ENCODE measurements around the gene KCNJ10.

KCNJ10 gene

GRCh38 chr1:160077486-160077885 is 7.5 kb upstream of the KCNJ10 start:
- no peaks in the 10 kb centered on the region for H3K9me3 ChIP-seq (ENCODE audit: control insufficient read depth, insufficient read depth, low read depth, low read length)
- no peak for TF ChIP-seq ZNF350 (tag by site-specific recombination; IDR thresholded peaks at IDR 0.05)
- TF ChIP-seq ELK4 (IDR thresholded peaks at IDR 0.05; ENCODE audit: borderline replicate concordance, low read depth, low read length) = no peak
- no peaks in the 10 kb centered on the region for H3K4me1 ChIP-seq (ENCODE audit: control insufficient read depth, insufficient read depth, low read length)
- CTCF ChIA-PET = interaction anchor here (0.5 to 16.5 kb wide), 18 partner anchors 7 to 1769 kb away, joined by 3 to 541 read pairs (median 6); partner anchors contain the start of genes FCRL6, IGSF8, KCNJ10 and PIGM
- POLR2A ChIA-PET = interaction anchor here (0.6 kb wide), 1 partner anchor 142 kb away, joined by 5 read pairs; no protein-coding TSS in a partner anchor
- H3K4me3 ChIP-seq (ENCODE audit: low read depth, low read length) = no peak overlapping the region
- no peaks in the 10 kb centered on the region for H3K36me3 ChIP-seq (ENCODE audit: control insufficient read depth in 2 of 2, insufficient read depth in 1 of 2, low read length in 2 of 2)
- no peak overlapping the region for H3K27ac ChIP-seq (ENCODE audit: extremely low read depth, low read depth, low read length)

- H3K27ac ChIP-seq (ENCODE audit: extremely low read depth, low read depth, low read length) = no peak overlapping the region
- ChIA-PET CTCF (interaction anchor here (0.8 to 16.5 kb wide), 6 partner anchors 11 to 126 kb away, joined by 3 to 541 read pairs (median 29); no protein-coding TSS in a partner anchor), POLR2A (interaction anchor here (0.5 kb wide), 1 partner anchor 332 kb away, joined by 6 read pairs; no protein-coding TSS in a partner anchor)
- H3K9me3 ChIP-seq (ENCODE audit: control insufficient read depth, insufficient read depth, low read depth, low read length) = no peaks in the 10 kb centered on the region
- H3K4me3 ChIP-seq (ENCODE audit: low read depth, low read length) = no peak overlapping the region
- H3K4me1 ChIP-seq (ENCODE audit: control insufficient read depth, insufficient read depth, low read length) = no peaks in the 10 kb centered on the region
- H3K36me3 ChIP-seq (ENCODE audit: control insufficient read depth in 2 of 2, insufficient read depth in 1 of 2, low read length in 2 of 2) = no peaks in the 10 kb centered on the region
- no peak for TF ChIP-seq KLF9 (tag by site-specific recombination; IDR thresholded peaks at IDR 0.05; ENCODE audit: low read depth)
- no peak for TF ChIP-seq TRIM28 (IDR thresholded peaks at IDR 0.05; ENCODE audit: borderline replicate concordance, low read length)
- TF ChIP-seq ZNF138 (tag by site-specific recombination; IDR thresholded peaks at IDR 0.05; ENCODE audit: borderline replicate concordance) = no peak
- no peak for TF ChIP-seq ZNF335 (tag by site-specific recombination; conservative IDR thresholded peaks at IDR 0.05)
- TF ChIP-seq, protein P1, sequence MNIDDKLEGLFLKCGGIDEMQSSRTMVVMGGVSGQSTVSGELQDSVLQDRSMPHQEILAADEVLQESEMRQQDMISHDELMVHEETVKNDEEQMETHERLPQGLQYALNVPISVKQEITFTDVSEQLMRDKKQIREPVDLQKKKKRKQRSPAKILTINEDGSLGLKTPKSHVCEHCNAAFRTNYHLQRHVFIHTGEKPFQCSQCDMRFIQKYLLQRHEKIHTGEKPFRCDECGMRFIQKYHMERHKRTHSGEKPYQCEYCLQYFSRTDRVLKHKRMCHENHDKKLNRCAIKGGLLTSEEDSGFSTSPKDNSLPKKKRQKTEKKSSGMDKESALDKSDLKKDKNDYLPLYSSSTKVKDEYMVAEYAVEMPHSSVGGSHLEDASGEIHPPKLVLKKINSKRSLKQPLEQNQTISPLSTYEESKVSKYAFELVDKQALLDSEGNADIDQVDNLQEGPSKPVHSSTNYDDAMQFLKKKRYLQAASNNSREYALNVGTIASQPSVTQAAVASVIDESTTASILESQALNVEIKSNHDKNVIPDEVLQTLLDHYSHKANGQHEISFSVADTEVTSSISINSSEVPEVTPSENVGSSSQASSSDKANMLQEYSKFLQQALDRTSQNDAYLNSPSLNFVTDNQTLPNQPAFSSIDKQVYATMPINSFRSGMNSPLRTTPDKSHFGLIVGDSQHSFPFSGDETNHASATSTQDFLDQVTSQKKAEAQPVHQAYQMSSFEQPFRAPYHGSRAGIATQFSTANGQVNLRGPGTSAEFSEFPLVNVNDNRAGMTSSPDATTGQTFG (tag by site-specific recombination; IDR thresholded peaks at IDR 0.05; ENCODE audit: borderline replicate concordance) = no peak
- no peak for TF ChIP-seq ZNF561 (tag by site-specific recombination; IDR thresholded peaks at IDR 0.05; ENCODE audit: borderline replicate concordance)
- no peak for TF ChIP-seq ZXDB (tag by site-specific recombination; IDR thresholded peaks at IDR 0.05)
- no peak for TF ChIP-seq ZNF24 (tag by site-specific recombination; IDR thresholded peaks at IDR 0.05)
Observed at GRCh38 chr1:160076295-160076694, 6.3 kb upstream of the KCNJ10 start.

GRCh38 chr1:160075836-160076235 is 5.9 kb upstream of the KCNJ10 start:
- CTCF ChIA-PET = interaction anchor here (0.8 to 16.5 kb wide), 5 partner anchors 12 to 126 kb away, joined by 3 to 541 read pairs (median 4); no protein-coding TSS in a partner anchor
- H3K4me1 ChIP-seq (ENCODE audit: control insufficient read depth, insufficient read depth, low read length) = no peaks in the 10 kb centered on the region; the same call in 1 of the 2 replicates
- POLR2A ChIA-PET = no interaction called here
- H3K4me3 ChIP-seq (ENCODE audit: low read depth, low read length) = no peak overlapping the region
- H3K27ac ChIP-seq (ENCODE audit: extremely low read depth, low read depth, low read length) = no peak overlapping the region
- H3K36me3 ChIP-seq (ENCODE audit: control insufficient read depth in 2 of 2, insufficient read depth in 1 of 2, low read length in 2 of 2) = no peaks in the 10 kb centered on the region
- H3K9me3 ChIP-seq (ENCODE audit: control insufficient read depth, insufficient read depth, low read depth, low read length) = no peaks in the 10 kb centered on the region
- no peak for TF ChIP-seq ZNF155 (tag by site-specific recombination; IDR thresholded peaks at IDR 0.05)
- TF ChIP-seq, protein P2, sequence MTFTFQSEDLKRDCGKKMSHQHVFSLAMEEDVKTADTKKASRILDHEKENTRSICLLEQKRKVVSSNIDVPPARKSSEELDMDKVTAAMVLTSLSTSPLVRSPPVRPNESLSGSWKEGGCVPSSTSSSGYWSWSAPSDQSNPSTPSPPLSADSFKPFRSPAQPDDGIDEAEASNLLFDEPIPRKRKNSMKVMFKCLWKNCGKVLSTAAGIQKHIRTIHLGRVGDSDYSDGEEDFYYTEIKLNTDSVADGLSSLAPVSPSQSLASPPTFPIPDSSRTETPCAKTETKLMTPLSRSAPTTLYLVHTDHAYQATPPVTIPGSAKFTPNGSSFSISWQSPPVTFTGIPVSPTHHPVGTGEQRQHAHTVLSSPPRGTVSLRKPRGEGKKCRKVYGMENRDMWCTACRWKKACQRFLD (tag by site-specific recombination; IDR thresholded peaks at IDR 0.05) = no peak
- no peak for TF ChIP-seq ZNF514 (tag by site-specific recombination; IDR thresholded peaks at IDR 0.05)
- no peak for TF ChIP-seq ZNF366 (tag by site-specific recombination; conservative IDR thresholded peaks at IDR 0.05)
- TF ChIP-seq, protein P3, sequence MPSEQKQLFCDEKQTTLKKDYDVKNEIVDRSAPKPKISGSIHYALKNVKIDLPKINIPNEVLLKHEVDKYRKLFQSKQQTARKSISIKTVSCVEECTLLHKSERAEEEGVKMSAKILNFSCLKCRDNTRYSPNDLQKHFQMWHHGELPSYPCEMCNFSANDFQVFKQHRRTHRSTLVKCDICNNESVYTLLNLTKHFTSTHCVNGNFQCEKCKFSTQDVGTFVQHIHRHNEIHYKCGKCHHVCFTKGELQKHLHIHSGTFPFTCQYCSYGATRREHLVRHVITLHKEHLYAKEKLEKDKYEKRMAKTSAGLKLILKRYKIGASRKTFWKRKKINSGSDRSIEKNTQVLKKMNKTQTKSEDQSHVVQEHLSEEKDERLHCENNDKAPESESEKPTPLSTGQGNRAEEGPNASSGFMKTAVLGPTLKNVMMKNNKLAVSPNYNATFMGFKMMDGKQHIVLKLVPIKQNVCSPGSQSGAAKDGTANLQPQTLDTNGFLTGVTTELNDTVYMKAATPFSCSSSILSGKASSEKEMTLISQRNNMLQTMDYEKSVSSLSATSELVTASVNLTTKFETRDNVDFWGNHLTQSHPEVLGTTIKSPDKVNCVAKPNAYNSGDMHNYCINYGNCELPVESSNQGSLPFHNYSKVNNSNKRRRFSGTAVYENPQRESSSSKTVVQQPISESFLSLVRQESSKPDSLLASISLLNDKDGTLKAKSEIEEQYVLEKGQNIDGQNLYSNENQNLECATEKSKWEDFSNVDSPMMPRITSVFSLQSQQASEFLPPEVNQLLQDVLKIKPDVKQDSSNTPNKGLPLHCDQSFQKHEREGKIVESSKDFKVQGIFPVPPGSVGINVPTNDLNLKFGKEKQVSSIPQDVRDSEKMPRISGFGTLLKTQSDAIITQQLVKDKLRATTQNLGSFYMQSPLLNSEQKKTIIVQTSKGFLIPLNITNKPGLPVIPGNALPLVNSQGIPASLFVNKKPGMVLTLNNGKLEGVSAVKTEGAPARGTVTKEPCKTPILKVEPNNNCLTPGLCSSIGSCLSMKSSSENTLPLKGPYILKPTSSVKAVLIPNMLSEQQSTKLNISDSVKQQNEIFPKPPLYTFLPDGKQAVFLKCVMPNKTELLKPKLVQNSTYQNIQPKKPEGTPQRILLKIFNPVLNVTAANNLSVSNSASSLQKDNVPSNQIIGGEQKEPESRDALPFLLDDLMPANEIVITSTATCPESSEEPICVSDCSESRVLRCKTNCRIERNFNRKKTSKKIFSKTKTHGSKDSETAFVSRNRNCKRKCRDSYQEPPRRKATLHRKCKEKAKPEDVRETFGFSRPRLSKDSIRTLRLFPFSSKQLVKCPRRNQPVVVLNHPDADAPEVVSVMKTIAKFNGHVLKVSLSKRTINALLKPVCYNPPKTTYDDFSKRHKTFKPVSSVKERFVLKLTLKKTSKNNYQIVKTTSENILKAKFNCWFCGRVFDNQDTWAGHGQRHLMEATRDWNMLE (tag by site-specific recombination; conservative IDR thresholded peaks at IDR 0.05; ENCODE audit: low read depth) = no peak
- no peak for TF ChIP-seq ZBTB48 (tag by site-specific recombination; IDR thresholded peaks at IDR 0.05)
- no peak for TF ChIP-seq ZNF639 (tag by site-specific recombination; IDR thresholded peaks at IDR 0.05)
- TF ChIP-seq ZSCAN30 (tag by site-specific recombination; IDR thresholded peaks at IDR 0.05) = no peak
- TF ChIP-seq ZNF416 (tag by site-specific recombination; IDR thresholded peaks at IDR 0.05) = no peak
- TF ChIP-seq MYNN (tag by site-specific recombination; IDR thresholded peaks at IDR 0.05; ENCODE audit: borderline replicate concordance) = no peak
